ENCODE data around the gene CAD. TPM values are rescaled to one million over a fixed set of nuclear protein-coding genes. Genes with fewer than 3 reads are reported as not detected.

The CAD gene
- total and polyA plus RNA-seq, 2 donors (not counting 1 experiment from before 2014, with no cell fraction given) = 35.6 to 48.5 TPM

GRCh38 chr2:27227501-27227900 is 10.3 kb downstream of the CAD start:
- no peak overlapping the region for H3K9ac ChIP-seq (ENCODE audit: low read length)
- H3K36me3 ChIP-seq (replicated peaks in 1 of 2; ENCODE audit: control extremely low read depth in 1 of 2, control insufficient read depth in 1 of 2, extremely low read depth in 1 of 2, insufficient read depth in 2 of 2, low read length in 1 of 2) = peaks cover 8 to 71% of the 10 kb centered on the region in 2 experiments
- ChIA-PET POLR2A (no interaction called here), CTCF (no interaction called here)
- H3K79me2 ChIP-seq (ENCODE audit: control insufficient read depth, insufficient read depth, low read length) = peaks cover 3% of the 10 kb centered on the region
- H3K27me3 ChIP-seq (replicated peaks in 1 of 4; ENCODE audit: control extremely low read depth in 1 of 4, control insufficient read depth in 3 of 4, insufficient read depth in 4 of 4, low read length in 3 of 4) = no peaks in the 10 kb centered on the region
- H4K20me1 ChIP-seq (ENCODE audit: control insufficient read depth, insufficient read depth, low read length, poor library complexity, severe bottlenecking) = no peaks in the 10 kb centered on the region
- intact Hi-C loops (cut with micrococcal nuclease) = no loop called here
- no peaks in the 10 kb centered on the region for H3K27me3 Mint-ChIP-seq
- no peak for TF ChIP-seq CTCF (IDR thresholded peaks at IDR 0.05)
- no peak for TF ChIP-seq EZH2 (IDR thresholded peaks at IDR 0.05; ENCODE audit: borderline replicate concordance, insufficient read depth, low read depth, low read length, poor library complexity, severe bottlenecking)
- no peak for ATAC-seq (ENCODE audit: low read depth)
- H3K9me3 ChIP-seq (ENCODE audit: control extremely low read depth in 1 of 3, control insufficient read depth in 2 of 3, insufficient read depth in 1 of 3, low read length in 2 of 3) = no peaks in the 10 kb centered on the region
- no peak overlapping the region for H3K27ac Mint-ChIP-seq
- H3K4me2 ChIP-seq (replicated peaks; ENCODE audit: low read depth, low read length, poor library complexity, severe bottlenecking) = no peak overlapping the region
- H3K4me1 Mint-ChIP-seq = no peaks in the 10 kb centered on the region
- no peaks in the 10 kb centered on the region for H3K9me3 Mint-ChIP-seq (ENCODE audit: insufficient read depth)
- no peak overlapping the region for H3K4me3 Mint-ChIP-seq
- DNase-seq = no peak
- H3K4me1 ChIP-seq (ENCODE audit: control insufficient read depth in 2 of 2, insufficient read depth in 2 of 2, low read length in 2 of 2) = no peaks in the 10 kb centered on the region
- no CpG with 5 or more reads among the region's 2 CpGs for WGBS (ENCODE audit: insufficient coverage)
- H2AFZ ChIP-seq (ENCODE audit: insufficient read depth, low read depth, low read length, poor library complexity, severe bottlenecking) = no peak overlapping the region
- H3K4me3 ChIP-seq (ENCODE audit: control extremely low read depth in 1 of 5, extremely low read depth in 1 of 5, insufficient read depth in 1 of 5, low read depth in 2 of 5, low read length in 4 of 5) = no peak overlapping the region
- H3K27ac ChIP-seq (ENCODE audit: low read length in 2 of 2) = no peak overlapping the region

- no peak for ATAC-seq (ENCODE audit: low read depth)
- H3K36me3 ChIP-seq (replicated peaks in 1 of 2; ENCODE audit: control extremely low read depth in 1 of 2, control insufficient read depth in 1 of 2, extremely low read depth in 1 of 2, insufficient read depth in 2 of 2, low read length in 1 of 2) = peaks cover 13 to 75% of the 10 kb centered on the region in 2 experiments
- 98% methylated on average over 11 of the region's 13 CpGs for WGBS (ENCODE audit: insufficient coverage)
- H4K20me1 ChIP-seq (ENCODE audit: control insufficient read depth, insufficient read depth, low read length, poor library complexity, severe bottlenecking) = no peaks in the 10 kb centered on the region
- H3K4me2 ChIP-seq (replicated peaks; ENCODE audit: low read depth, low read length, poor library complexity, severe bottlenecking) = no peak overlapping the region
- intact Hi-C loops (cut with micrococcal nuclease) = no loop called here
- H3K4me1 ChIP-seq (ENCODE audit: control insufficient read depth in 2 of 2, insufficient read depth in 2 of 2, low read length in 2 of 2) = no peaks in the 10 kb centered on the region
- no peaks in the 10 kb centered on the region for H3K27me3 Mint-ChIP-seq
- H3K79me2 ChIP-seq (ENCODE audit: control insufficient read depth, insufficient read depth, low read length) = no peaks in the 10 kb centered on the region
- no peak overlapping the region for H3K27ac Mint-ChIP-seq
- H3K4me3 ChIP-seq (ENCODE audit: control extremely low read depth in 1 of 5, extremely low read depth in 1 of 5, insufficient read depth in 1 of 5, low read depth in 2 of 5, low read length in 4 of 5) = no peak overlapping the region
- no peak overlapping the region for H3K4me3 Mint-ChIP-seq
- no peak overlapping the region for H3K27ac ChIP-seq (ENCODE audit: low read length in 2 of 2)
- ChIA-PET CTCF (interaction anchor here (1.5 to 1.6 kb wide), 2 partner anchors 72 to 270 kb away, joined by 4 to 6 read pairs; no protein-coding TSS in a partner anchor), POLR2A (no interaction called here)
- no peaks in the 10 kb centered on the region for H3K9me3 ChIP-seq (ENCODE audit: control extremely low read depth in 1 of 3, control insufficient read depth in 2 of 3, insufficient read depth in 1 of 3, low read length in 2 of 3)
- H3K27me3 ChIP-seq (replicated peaks in 1 of 4; ENCODE audit: control extremely low read depth in 1 of 4, control insufficient read depth in 3 of 4, insufficient read depth in 4 of 4, low read length in 3 of 4) = no peaks in the 10 kb centered on the region
- no peak overlapping the region for H2AFZ ChIP-seq (ENCODE audit: insufficient read depth, low read depth, low read length, poor library complexity, severe bottlenecking)
- TF ChIP-seq EZH2 (IDR thresholded peaks at IDR 0.05; ENCODE audit: borderline replicate concordance, insufficient read depth, low read depth, low read length, poor library complexity, severe bottlenecking) (no peak), CTCF (IDR thresholded peaks at IDR 0.05) (no peak)
- no peaks in the 10 kb centered on the region for H3K9me3 Mint-ChIP-seq (ENCODE audit: insufficient read depth)
- no peak overlapping the region for H3K9ac ChIP-seq (ENCODE audit: low read length)
- no peaks in the 10 kb centered on the region for H3K4me1 Mint-ChIP-seq
- no peak for DNase-seq
These were observed 14.8 kb downstream of the CAD start for GRCh38 chr2:27231921-27232320.

Data from B cell (primary cell).